ENCODE results near the gene NFAT5.

DNA sequence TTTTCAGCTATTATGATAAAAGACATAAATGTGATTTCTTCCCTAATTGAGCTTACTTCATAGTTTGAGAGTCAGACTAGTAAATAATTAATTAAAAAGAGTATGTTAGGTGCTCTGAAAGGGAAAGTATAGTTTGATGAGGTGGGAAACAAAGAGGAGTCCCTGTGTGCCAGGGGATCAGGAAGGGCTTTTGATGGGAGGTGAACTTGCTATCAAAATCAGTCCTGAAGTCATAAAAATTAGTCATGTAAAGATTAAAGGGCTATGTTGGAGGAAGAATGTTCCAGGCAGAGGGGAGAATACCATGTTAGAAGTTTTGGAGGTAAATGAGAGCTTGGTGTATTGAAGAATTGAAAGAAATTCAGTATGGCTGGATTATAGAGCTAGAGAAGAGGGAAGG is 31.0 kb downstream of the NFAT5 start:
- TF ChIP-seq, protein P1, sequence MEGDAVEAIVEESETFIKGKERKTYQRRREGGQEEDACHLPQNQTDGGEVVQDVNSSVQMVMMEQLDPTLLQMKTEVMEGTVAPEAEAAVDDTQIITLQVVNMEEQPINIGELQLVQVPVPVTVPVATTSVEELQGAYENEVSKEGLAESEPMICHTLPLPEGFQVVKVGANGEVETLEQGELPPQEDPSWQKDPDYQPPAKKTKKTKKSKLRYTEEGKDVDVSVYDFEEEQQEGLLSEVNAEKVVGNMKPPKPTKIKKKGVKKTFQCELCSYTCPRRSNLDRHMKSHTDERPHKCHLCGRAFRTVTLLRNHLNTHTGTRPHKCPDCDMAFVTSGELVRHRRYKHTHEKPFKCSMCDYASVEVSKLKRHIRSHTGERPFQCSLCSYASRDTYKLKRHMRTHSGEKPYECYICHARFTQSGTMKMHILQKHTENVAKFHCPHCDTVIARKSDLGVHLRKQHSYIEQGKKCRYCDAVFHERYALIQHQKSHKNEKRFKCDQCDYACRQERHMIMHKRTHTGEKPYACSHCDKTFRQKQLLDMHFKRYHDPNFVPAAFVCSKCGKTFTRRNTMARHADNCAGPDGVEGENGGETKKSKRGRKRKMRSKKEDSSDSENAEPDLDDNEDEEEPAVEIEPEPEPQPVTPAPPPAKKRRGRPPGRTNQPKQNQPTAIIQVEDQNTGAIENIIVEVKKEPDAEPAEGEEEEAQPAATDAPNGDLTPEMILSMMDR (IDR thresholded peaks at IDR 0.05), result no peak
- TF ChIP-seq POLR2A (IDR thresholded peaks at IDR 0.05), result no peak
